Stomach smooth muscle (tissue), 2 donors: Measurements from ENCODE around the gene TFDP1.

Experiments
- H3K27ac ChIP-seq: one replicate; pipeline ENCODE4 v1.7.0; 2013; ENCODE audit warnings: mild to moderate bottlenecking, low read length, inconsistent platforms
- H3K27me3 ChIP-seq, 2 donors: one replicate each; pipeline ENCODE4 v1.7.0; 2013; ENCODE audit warnings: low read length in 2 of 2; ENCODE audit not compliant: insufficient read depth in 2 of 2, control insufficient read depth in 1 of 2
- H3K36me3 ChIP-seq, 2 donors: one replicate each; pipeline ENCODE4 v1.7.0; 2013; ENCODE audit warnings: low read length in 2 of 2; ENCODE audit not compliant: control insufficient read depth in 2 of 2, insufficient read depth in 2 of 2
- H3K4me1 ChIP-seq: one replicate; pipeline ENCODE4 v1.7.0; 2013; ENCODE audit warnings: low read length; ENCODE audit not compliant: control insufficient read depth, insufficient read depth
- H3K4me3 ChIP-seq, 2 donors: one replicate each; pipeline ENCODE4 v1.7.0; 2013; ENCODE audit warnings: low read length in 2 of 2
- H3K9ac ChIP-seq, 2 donors: one replicate each; pipeline ENCODE4 v1.7.0; 2013; ENCODE audit warnings: low read length in 2 of 2, mild to moderate bottlenecking in 1 of 2
- H3K9me3 ChIP-seq, 2 donors: one replicate each; pipeline ENCODE4 v1.7.0; 2013; ENCODE audit warnings: low read length in 2 of 2; ENCODE audit not compliant: control insufficient read depth in 2 of 2
- donor health status: healthy.
- donor health status: Pancreatic carcinoma.

The TFDP1 gene

DNA sequence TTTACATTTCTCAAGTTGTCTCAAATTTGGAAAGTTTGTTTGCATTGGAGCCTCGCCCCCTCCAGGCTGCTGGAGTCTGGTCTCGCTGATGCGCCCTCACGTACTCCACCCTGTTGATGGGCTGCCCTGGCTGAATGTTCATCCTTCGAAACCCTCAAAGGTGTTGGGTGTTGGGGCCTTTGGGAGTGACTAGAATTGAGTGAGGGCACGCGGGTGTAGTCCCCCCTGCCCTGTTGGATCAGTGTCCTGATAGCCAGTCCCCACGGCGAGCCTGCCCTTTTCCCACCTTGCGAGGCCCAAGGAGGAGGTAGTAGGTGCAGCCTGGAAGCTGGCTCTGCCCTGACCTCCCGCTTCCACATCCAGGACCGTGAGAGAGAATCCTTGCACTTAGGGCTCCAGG is 14.8 kb downstream of the TFDP1 start:
- H3K9me3 ChIP-seq, result no peaks in the 10 kb centered on the region
- no peak overlapping the region for H3K9ac ChIP-seq
- no peaks in the 10 kb centered on the region for H3K27me3 ChIP-seq
- H3K36me3 ChIP-seq, result peaks cover 2 to 6% of the 10 kb centered on the region in 2 donors
- no peak overlapping the region for H3K4me3 ChIP-seq
- H3K4me1 ChIP-seq, result no peaks in the 10 kb centered on the region
- H3K27ac ChIP-seq, result no peak overlapping the region

DNA sequence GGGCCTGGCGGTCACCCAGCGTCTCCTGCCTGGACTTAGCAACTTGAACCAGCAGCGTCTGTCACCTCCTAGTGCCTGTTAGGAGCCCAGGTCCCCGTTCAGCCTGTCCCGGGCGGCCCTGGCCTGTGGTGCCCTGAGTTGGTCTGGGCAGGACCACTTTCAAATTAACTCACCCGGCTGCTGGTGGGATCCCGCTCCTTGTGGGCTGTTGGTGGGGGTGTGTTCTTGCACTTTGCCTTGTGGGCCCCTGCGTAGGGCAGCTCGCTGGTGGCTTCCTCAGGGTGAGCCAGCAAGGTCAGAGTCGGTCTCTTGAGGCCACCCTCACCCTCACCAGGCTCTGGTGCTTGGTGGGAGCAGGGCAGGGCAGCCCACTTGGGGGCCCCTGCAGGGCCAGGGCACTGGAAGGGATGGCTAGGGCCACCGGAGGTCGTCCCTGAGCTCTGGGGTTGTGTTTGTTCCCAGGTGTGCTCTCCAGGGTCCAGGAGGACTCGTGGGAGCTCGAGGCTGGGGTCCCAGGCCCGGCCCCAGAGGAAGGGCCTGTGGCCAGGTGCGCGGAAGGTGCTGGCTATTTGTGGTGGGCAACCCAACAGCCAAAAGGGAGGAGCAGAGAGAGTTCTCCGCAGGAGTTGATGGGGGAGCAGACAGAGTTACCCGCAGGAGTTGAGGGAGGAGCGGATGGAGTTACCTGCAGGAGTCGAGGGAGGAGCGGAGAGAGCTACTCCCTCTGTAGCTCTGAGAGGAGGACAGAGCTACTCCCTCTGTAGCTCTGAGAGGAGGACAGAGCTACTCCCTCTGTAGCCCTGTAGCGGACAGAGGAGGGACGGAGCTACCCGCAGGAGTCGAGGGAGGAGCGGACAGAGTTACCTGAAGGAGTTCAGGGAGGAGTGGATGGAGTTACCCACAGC is 16.9 kb downstream of the TFDP1 start:
- Histone ChIP-seq H3K4me3 (no peak overlapping the region), H3K36me3 (peaks cover 2 to 6% of the 10 kb centered on the region in 2 donors), H3K9ac (no peak overlapping the region), H3K9me3 (no peaks in the 10 kb centered on the region), H3K4me1 (no peaks in the 10 kb centered on the region), H3K27me3 (no peaks in the 10 kb centered on the region), H3K27ac (no peak overlapping the region)

GRCh38 chr13:113602291-113602988 is 17.9 kb downstream of the TFDP1 start:
- no peaks in the 10 kb centered on the region for H3K27me3 ChIP-seq
- H3K36me3 ChIP-seq, result peaks cover 2 to 6% of the 10 kb centered on the region in 2 donors
- H3K9ac ChIP-seq, result no peak overlapping the region
- no peaks in the 10 kb centered on the region for H3K4me1 ChIP-seq
- H3K27ac ChIP-seq, result no peak overlapping the region
- no peaks in the 10 kb centered on the region for H3K9me3 ChIP-seq
- no peak overlapping the region for H3K4me3 ChIP-seq

DNA sequence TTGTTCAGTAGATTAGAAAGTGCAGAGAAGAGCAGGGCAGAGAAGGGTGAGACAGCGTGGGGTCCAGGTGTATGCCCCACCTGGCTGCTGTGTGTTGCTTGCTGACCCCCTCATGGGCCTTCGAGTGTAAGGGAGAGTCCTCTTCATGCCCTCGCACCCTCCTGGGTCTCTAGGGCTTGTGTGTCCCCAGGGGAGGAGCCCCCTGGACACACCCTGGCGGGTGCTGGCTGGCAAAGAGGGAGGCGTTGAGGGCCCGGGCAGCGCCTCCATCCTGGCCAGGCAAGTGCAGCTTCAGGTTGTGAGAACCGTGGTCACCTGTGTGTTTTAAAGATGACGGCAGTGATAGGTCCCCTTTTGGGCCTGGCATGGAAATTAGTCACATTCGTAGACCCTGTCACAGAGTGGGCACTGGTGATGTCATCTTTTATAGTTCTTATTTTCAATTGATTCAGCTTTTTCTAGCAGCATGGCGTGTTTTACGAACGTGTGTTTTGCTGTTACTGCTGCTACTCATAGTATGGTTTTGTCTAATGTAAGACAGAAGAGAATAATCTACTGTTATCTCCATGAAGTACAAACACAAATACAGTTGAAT is 18.7 kb downstream of the TFDP1 start:
- no peak overlapping the region for H3K4me3 ChIP-seq
- no peaks in the 10 kb centered on the region for H3K4me1 ChIP-seq
- H3K9me3 ChIP-seq, result no peaks in the 10 kb centered on the region
- no peak overlapping the region for H3K9ac ChIP-seq
- no peak overlapping the region for H3K27ac ChIP-seq
- no peaks in the 10 kb centered on the region for H3K27me3 ChIP-seq
- peaks cover 2 to 6% of the 10 kb centered on the region in 2 donors for H3K36me3 ChIP-seq

DNA sequence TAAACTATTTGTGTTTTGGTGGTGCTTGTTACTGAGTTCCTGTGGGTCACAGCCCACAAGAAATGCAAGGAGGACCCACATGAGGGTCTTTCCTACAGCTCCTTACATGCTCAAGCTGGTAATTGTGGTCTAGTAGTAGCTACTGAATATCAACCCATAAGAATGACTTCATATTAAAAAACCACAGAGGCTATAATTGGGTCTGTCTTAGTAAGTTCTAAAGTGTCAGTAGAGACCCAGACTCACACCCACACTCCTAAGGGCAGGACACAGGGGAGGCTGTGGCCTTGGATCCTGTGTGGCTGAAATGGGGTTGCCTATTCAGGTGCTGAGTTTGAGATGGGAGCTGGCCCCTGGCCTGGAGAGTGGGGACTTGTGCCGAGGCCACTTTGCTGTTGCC is 19.6 kb downstream of the TFDP1 start:
- H3K36me3 ChIP-seq, result peaks cover 2 to 6% of the 10 kb centered on the region in 2 donors
- no peaks in the 10 kb centered on the region for H3K27me3 ChIP-seq
- H3K4me1 ChIP-seq, result no peaks in the 10 kb centered on the region
- no peak overlapping the region for H3K27ac ChIP-seq
- no peak overlapping the region for H3K4me3 ChIP-seq
- H3K9me3 ChIP-seq, result no peaks in the 10 kb centered on the region
- H3K9ac ChIP-seq, result no peak overlapping the region

DNA sequence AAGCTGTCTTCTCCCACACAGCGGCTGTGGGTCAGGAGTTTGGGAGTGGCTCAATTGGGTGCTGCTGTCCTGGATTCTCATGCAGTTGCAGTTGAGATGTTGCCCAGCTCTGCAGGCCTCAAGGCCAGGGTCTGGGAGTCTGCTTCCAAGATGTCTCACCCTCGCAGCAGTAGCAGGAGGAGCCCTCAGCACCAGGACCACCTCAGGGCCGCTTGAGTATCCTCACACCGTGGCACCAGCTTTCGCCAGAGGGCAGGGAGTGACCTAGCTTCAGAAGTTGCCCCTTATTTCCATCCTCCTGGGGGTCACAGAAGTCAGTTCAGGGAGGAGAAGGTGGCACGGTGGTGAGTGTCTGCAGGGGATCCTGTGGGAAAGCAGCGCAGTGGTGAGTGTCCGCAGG is 20.9 kb downstream of the TFDP1 start:
- Histone ChIP-seq H3K27me3 (no peaks in the 10 kb centered on the region), H3K27ac (no peak overlapping the region), H3K36me3 (peaks cover under 1 to 5% of the 10 kb centered on the region in 2 donors), H3K4me3 (no peak overlapping the region), H3K4me1 (no peaks in the 10 kb centered on the region), H3K9me3 (no peaks in the 10 kb centered on the region), H3K9ac (no peak overlapping the region)

GRCh38 chr13:113605866-113606438 is 21.4 kb downstream of the TFDP1 start:
- Histone ChIP-seq H3K36me3 (peaks cover 0 to 4% of the 10 kb centered on the region in 2 donors), H3K4me1 (no peaks in the 10 kb centered on the region), H3K4me3 (no peak overlapping the region), H3K27ac (no peak overlapping the region), H3K9me3 (no peaks in the 10 kb centered on the region), H3K27me3 (no peaks in the 10 kb centered on the region), H3K9ac (no peak overlapping the region)

- H3K36me3 ChIP-seq, result peaks cover 4 to 11% of the 10 kb centered on the region in 2 donors
- no peak overlapping the region for H3K4me3 ChIP-seq
- no peaks in the 10 kb centered on the region for H3K4me1 ChIP-seq
- H3K27ac ChIP-seq, result no peak overlapping the region
- no peaks in the 10 kb centered on the region for H3K27me3 ChIP-seq
- no peaks in the 10 kb centered on the region for H3K9me3 ChIP-seq
- no peak overlapping the region for H3K9ac ChIP-seq
These were observed 22.7 kb downstream of the TFDP1 start for GRCh38 chr13:113607056-113607888.

- H3K27ac ChIP-seq, result no peak overlapping the region
- H3K4me1 ChIP-seq, result no peaks in the 10 kb centered on the region
- peaks cover 4 to 11% of the 10 kb centered on the region in 2 donors for H3K36me3 ChIP-seq
These were observed 23.5 kb downstream of the TFDP1 start for GRCh38 chr13:113607889-113608635.

More at GRCh38 chr13:113607889-113608635, 23.5 kb downstream of the TFDP1 start:
- Histone ChIP-seq H3K9ac (no peak overlapping the region), H3K9me3 (no peaks in the 10 kb centered on the region), H3K4me3 (no peak overlapping the region), H3K27me3 (no peaks in the 10 kb centered on the region)
